GM18873 (cell line): Measurements from ENCODE around the gene FRMPD4.

ENCODE experiments used
- ATAC-seq: cut with Tn5 transposase; IDR thresholded peaks from one replicate; pipeline ENCODE4 v1.9.1; 2021; ENCODE audit warnings: mild to moderate bottlenecking, moderate library complexity, moderate number of reproducible peaks; ENCODE audit not compliant: unreplicated experiment, low FRiP score

The FRMPD4 gene

GRCh38 chrX:12210196-12210815 is 72.0 kb downstream of the FRMPD4 start:
- ATAC-seq: no peak

GRCh38 chrX:12210971-12211370 is 72.7 kb downstream of the FRMPD4 start:
- ATAC-seq: no peak

- no peak for ATAC-seq
Observed at GRCh38 chrX:12223650-12224049, 85.4 kb downstream of the FRMPD4 start.

DNA sequence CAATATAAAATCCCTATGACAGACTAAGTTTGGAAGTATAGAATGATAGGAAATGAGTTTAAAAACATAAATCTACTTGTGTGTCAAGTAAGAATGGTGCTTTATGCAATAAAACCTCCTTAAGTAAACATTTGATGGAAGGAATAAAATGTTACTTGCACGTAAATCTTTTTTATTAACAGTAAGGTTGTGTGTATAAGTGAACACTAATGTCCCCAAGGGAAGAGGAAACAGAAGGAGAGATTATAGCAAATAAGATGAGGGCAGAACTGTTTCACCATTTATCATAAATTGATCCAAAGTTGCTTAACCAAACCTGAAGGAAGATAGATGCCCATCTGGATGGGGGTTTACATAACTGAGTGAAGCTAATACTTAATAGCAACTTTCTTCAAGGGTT is 86.8 kb downstream of the FRMPD4 start:
- ATAC-seq: no peak

GRCh38 chrX:12227412-12228041 is 89.3 kb downstream of the FRMPD4 start:
- ATAC-seq: no peak

GRCh38 chrX:12228862-12229261 is 90.6 kb downstream of the FRMPD4 start:
- no peak for ATAC-seq

DNA sequence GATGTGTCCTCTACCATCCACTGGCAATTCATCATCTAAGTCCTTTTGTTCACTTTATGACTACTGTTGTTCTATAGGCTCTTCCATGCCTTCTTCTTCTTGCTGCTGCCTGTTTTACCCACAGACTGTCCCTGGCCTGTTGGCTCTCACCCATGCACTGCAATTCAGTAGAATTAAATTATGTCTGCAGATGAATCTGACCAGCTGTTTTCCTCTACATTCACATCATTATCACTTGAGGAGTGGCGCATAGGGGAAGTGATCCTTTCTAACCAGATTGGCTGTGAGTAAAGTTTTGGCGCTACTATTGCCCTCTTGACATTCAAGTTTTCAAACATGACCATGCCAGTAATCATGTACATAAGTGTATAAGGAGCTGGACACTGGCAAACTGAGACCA is 91.7 kb downstream of the FRMPD4 start:
- ATAC-seq: no peak

DNA sequence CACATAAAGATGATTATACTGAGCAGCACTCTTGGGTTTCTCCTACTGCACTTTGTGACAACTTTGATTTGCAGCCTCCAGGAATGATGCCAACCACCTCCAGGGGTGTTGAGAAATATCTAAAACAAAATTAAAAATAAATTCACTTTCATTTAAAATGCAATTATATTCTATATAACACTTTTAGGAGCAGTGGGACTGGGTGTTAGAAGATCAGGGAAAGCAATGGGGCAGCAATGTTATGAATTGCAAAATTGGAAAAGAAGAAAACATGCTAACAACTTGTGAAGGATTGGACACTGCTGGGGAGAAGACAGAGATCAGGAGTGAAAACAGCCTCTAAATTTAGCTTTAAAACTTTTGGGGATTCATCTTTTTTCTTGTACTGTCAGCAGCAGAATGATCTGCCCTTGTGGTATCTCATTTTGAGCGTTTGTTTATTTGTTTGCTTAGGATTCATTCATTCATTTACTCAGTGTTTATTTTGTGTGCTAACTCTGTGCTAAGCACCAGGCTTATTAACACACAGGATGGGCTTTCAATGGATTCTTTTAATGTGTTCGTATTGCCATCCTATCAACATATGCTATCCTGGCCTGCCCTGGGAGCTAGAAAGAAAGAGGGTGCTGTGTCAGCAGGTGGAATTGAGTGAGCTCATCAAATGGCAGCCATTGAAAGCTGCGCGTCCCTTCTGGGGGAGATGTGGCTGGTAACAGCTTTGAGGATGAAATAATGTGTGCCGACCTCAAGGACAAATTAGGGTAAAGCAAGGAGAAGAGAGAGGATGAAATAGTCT is 96.5 kb downstream of the FRMPD4 start:
- no peak for ATAC-seq

GRCh38 chrX:12236156-12236555 is 97.9 kb downstream of the FRMPD4 start:
- ATAC-seq: no peak

DNA sequence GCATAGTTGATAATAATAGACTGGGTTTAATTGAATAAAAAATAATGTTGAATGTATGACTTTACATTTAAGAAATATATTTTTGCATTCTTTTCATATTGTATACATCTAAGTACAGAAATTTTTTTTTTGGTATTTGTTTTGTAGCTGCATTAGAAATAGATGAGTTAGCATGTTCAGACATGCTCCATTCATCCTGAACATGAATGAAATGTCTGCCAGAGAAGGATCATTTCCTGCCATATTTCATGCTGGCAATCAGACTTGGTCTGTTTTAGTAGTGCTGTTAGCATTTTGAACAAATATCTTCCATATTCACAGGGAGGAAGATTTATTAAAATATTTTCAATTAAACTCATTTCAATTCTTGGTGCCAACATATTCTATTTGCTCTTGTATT is 98.9 kb downstream of the FRMPD4 start:
- ATAC-seq: no peak

- ATAC-seq: no peak
Observed at GRCh38 chrX:12237771-12238170, 99.5 kb downstream of the FRMPD4 start.

DNA sequence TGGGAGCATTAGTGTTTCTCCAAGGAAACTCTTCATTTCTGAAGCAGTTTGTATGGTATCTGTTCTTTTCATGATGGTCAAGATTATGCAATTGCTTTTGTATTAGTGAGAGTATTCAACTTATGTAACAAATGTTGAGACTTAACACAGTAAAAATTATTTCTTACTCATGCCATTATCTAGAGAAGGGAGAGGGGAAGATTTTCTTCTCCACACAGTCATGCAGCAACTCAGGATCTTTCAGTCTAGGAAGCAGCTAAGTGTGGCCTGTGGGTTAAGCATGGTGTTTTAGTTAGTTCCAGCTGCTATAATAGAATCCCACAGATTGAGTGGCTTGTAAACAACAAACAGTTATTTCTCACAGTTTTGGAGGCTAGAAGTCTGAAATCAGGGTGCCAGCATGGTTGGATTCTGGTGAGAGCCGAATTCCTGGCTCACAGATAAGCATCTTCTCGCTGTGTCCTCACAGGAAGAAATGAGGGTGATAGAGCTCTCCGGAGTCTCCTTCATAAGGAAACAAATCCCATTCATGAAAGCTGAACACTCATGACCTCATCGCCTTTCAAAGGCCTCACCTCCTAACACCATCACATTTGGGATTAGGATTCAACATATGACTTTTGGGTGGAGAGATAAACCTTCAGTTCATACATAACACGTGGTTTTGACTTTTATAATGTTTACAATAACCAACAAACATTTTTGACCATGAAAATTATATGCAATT is 101.2 kb downstream of the FRMPD4 start:
- ATAC-seq: no peak

- ATAC-seq: no peak
Observed at GRCh38 chrX:12240491-12240890, 102.2 kb downstream of the FRMPD4 start.

DNA sequence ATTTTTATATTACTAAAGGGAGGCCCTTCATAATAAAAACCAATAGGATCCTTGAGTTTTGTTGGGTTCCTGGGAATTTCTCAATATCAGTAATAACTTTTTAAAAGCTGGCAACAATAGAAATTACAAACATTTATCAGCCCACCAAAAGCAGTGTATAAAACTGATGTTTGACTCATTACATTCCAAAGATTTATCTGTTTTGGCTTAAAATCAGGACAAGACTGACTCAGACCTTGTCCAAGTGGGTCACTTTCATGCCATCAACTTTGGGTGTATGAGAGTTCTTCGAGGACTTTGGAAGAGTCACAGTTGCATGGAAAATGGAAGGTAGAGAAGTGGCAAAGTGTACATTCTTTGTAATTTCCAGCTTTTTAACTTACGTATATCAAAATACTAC is 102.8 kb downstream of the FRMPD4 start:
- no peak for ATAC-seq

- no peak for ATAC-seq
Observed at GRCh38 chrX:12245650-12246645, 107.7 kb downstream of the FRMPD4 start.

GRCh38 chrX:12249997-12250396 is 111.7 kb downstream of the FRMPD4 start:
- ATAC-seq: no peak

- ATAC-seq: no peak
Observed at GRCh38 chrX:12263211-12263610, 124.9 kb downstream of the FRMPD4 start.

DNA sequence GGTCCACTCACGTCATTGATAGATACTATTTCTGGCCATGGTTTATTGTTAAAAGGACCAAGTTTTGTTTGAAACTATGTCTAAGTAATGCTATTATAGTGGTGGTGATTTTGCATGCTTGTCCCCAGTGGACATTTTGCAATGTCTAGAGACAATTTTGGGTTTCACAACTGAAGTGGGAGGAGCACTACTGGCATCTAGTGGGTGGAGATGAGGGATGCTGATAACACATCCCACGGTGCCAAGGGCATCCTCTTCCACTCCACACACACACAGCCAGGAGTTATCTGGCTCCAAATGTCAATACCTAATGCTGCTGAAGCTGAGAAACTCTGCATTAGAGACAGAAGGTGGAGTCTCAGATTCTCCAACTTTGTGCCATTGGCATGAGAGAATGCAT is 131.2 kb downstream of the FRMPD4 start:
- no peak for ATAC-seq

DNA sequence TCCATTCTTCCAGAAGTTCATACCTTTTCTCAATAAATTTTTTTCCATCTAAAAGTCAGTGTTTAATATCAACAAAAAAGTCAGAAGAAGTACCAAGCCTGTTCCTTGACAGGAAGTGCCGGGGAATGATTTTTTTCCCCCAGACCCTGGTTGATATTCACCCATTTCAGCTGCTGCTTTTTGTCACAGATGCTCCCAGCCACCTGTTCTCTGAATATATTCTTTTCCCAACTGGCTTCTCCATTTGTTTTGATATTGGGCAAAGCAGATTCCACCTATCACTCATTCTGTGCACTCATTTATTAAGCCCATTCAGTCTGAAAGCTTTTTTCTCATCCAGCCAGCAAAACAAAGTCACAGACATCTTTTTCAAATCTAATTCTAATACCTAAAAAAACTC is 139.9 kb downstream of the FRMPD4 start:
- ATAC-seq: no peak

DNA sequence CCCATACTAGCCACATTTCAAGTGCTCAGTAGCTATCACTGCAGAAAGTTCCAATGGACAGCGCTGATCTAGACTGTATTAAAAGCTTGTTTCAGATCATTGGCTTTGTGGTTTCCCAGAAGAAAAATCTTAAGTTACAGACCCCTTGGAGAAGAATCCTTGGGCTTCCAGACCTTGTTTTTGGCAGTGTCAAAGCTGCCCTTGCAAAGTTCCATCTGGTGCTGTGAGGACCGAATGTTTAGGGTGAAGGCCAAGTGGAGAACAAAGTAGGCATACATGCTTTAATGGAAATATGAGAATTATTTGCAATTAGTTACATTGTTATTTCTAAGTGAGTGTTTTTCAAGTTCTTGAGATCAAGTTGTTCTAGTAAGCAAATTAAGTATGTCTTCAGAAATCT is 144.7 kb downstream of the FRMPD4 start:
- ATAC-seq: no peak
